Smooth muscle cell (in vitro differentiated cells): Measurements from ENCODE around the gene PPIP5K1. TPM values are rescaled to one million over a fixed set of nuclear protein-coding genes. Genes with fewer than 3 reads are reported as not detected.
A peak's percentile ranks its signal among the peaks of the same experiment; 100 is the strongest.

Experiments
- DNase-seq: peaks from one replicate; lab custom pipeline; 2025; ENCODE audit not compliant: unreplicated experiment; lab: John Stamatoyannopoulos, UW
- H2AFZ ChIP-seq: fragments of 200-600 bp; sonication (generic); 2 replicates; pipeline ENCODE4 v1.6.0; 2016; ENCODE audit warnings: antibody characterized with exemption, low read depth, mild to moderate bottlenecking
- H3F3A ChIP-seq: fragments of 200-600 bp; sonication (generic); 2 replicates; pipeline ENCODE4 v1.6.0; 2017; ENCODE audit warnings: antibody characterized with exemption, low read depth
- H3K27ac ChIP-seq: fragments of 200-600 bp; sonication (generic); 2 replicates; pipeline ENCODE4 v1.5.1; 2016; ENCODE audit warnings: low read depth, mild to moderate bottlenecking
- H3K27me3 ChIP-seq: fragments of 200-600 bp; sonication (generic); 2 replicates; pipeline ENCODE4 v1.6.1; 2016; ENCODE audit warnings: low read depth, mild to moderate bottlenecking
- H3K36me3 ChIP-seq: fragments of 200-600 bp; sonication (generic); 2 replicates; pipeline ENCODE4 v1.5.1; 2016; ENCODE audit warnings: low read depth
- H3K4me1 ChIP-seq: fragments of 200-600 bp; sonication (generic); 2 replicates; pipeline ENCODE4 v1.5.1; 2016; ENCODE audit warnings: low read depth
- H3K4me2 ChIP-seq: fragments of 200-600 bp; sonication (generic); 2 replicates; pipeline ENCODE4 v1.6.0; 2016; ENCODE audit warnings: mild to moderate bottlenecking
- H3K4me3 ChIP-seq: fragments of 200-600 bp; sonication (generic); 2 replicates; pipeline ENCODE4 v1.5.1; 2016; ENCODE audit warnings: mild to moderate bottlenecking
- H3K79me2 ChIP-seq: fragments of 200-600 bp; sonication (generic); 2 replicates; pipeline ENCODE4 v1.6.0; 2016; ENCODE audit warnings: low read depth, mild to moderate bottlenecking
- H3K9ac ChIP-seq: fragments of 200-600 bp; sonication (generic); 2 replicates; pipeline ENCODE4 v1.6.0; 2016; ENCODE audit warnings: low read depth
- H3K9me3 ChIP-seq: fragments of 200-600 bp; sonication (generic); replicated peaks from 2 replicates; pipeline ENCODE4 v1.5.1; 2016; ENCODE audit warnings: low read depth
- H4K20me1 ChIP-seq: fragments of 200-600 bp; sonication (generic); 2 replicates; pipeline ENCODE4 v1.6.0; 2016; ENCODE audit warnings: low read depth
- CTCF ChIP-seq: fragments of 200-600 bp; sonication (generic); IDR thresholded peaks from 2 replicates; pipeline ENCODE4 v1.5.1; 2017; ENCODE audit warnings: borderline replicate concordance, mild to moderate bottlenecking, antibody characterized with exemption; ENCODE audit not compliant: insufficient read depth, poor library complexity, severe bottlenecking
- WGBS: methylation state at CpG from one replicate; pipeline ENCODE4 v1.1.7; 2016; ENCODE audit warnings: low lambda C conversion rate; 5-methylcytosine and 5-hydroxymethylcytosine counted together
- polyA plus RNA-seq: library from polyadenylated mRNA; unstranded; fragments of >200 nt; fragmentation: Nextera tagmentation; extraction: Ambion mirVana; gene quantifications from 2 replicates; pipeline ENCODE4 v1.2.1, GENCODE V29; 2016
- total RNA-seq: library from RNA; depleted of rRNA; stranded (reverse); fragments of >200 nt; gene quantifications from 2 replicates; pipeline ENCODE4 v1.2.3, GENCODE V29; 2014

The PPIP5K1 gene
- total and polyA plus RNA-seq, 2 experiments from 2014 or later: 4.8 to 14.5 TPM

GRCh38 chr15:43516185-43516584, 73.8 kb downstream of the PPIP5K1 start:
- Histone ChIP-seq H3K4me1 (peaks cover 45% of the 10 kb centered on the region), H3K9ac (peak overlapping the region; percentile 75), H3K4me3 (peak overlapping the region; percentile 82), H2AFZ (peak overlapping the region; percentile 96), H3F3A (peaks cover 13% of the 10 kb centered on the region), H4K20me1 (peaks cover 23% of the 10 kb centered on the region), H3K36me3 (no peaks in the 10 kb centered on the region), H3K9me3 (no peaks in the 10 kb centered on the region), H3K27me3 (no peaks in the 10 kb centered on the region), H3K27ac (peak overlapping the region; percentile 92), H3K79me2 (peaks cover 12% of the 10 kb centered on the region), H3K4me2 (peak overlapping the region; percentile 99)
- no peak for DNase-seq
- no peak for TF ChIP-seq CTCF
- 32% methylated on average over 5 of the region's 5 CpGs for WGBS

- no peaks in the 10 kb centered on the region for H3K27me3 ChIP-seq
- H4K20me1 ChIP-seq: peaks cover 23% of the 10 kb centered on the region
- no peaks in the 10 kb centered on the region for H3K36me3 ChIP-seq
- no peaks in the 10 kb centered on the region for H3K9me3 ChIP-seq
- peaks cover 45% of the 10 kb centered on the region for H3K4me1 ChIP-seq
- peak overlapping the region; percentile 99 for H3K4me2 ChIP-seq
- no peak for TF ChIP-seq CTCF
- peaks cover 13% of the 10 kb centered on the region for H3F3A ChIP-seq
- 60% methylated on average over 2 of the region's 2 CpGs for WGBS
- H3K4me3 ChIP-seq: no peak overlapping the region
- peaks cover 12% of the 10 kb centered on the region for H3K79me2 ChIP-seq
- no peak for DNase-seq
- no peak overlapping the region for H2AFZ ChIP-seq
- H3K27ac ChIP-seq: peak overlapping the region; percentile 92
- no peak overlapping the region for H3K9ac ChIP-seq
These were observed 74.3 kb downstream of the PPIP5K1 start for GRCh38 chr15:43515741-43516140.

GRCh38 chr15:43514241-43515057, 75.6 kb downstream of the PPIP5K1 start:
- peaks cover 7% of the 10 kb centered on the region for H3K79me2 ChIP-seq
- WGBS: 49% methylated on average over 4 of the region's 4 CpGs
- peak overlapping the region; percentile 10 for H2AFZ ChIP-seq
- peak overlapping the region; percentile 75 for H3K27ac ChIP-seq
- H3K36me3 ChIP-seq: no peaks in the 10 kb centered on the region
- peaks cover 10% of the 10 kb centered on the region for H4K20me1 ChIP-seq
- no peaks in the 10 kb centered on the region for H3K27me3 ChIP-seq
- DNase-seq: peak; percentile 17
- TF ChIP-seq CTCF: peak; percentile 46
- H3F3A ChIP-seq: peaks cover 17% of the 10 kb centered on the region
- no peak overlapping the region for H3K4me3 ChIP-seq
- peak overlapping the region; percentile 40 for H3K4me2 ChIP-seq
- H3K9ac ChIP-seq: no peak overlapping the region
- H3K4me1 ChIP-seq: peaks cover 43% of the 10 kb centered on the region
- no peaks in the 10 kb centered on the region for H3K9me3 ChIP-seq
